Myocyte (in vitro differentiated cells): ENCODE data around the gene GINS2. TPM values are rescaled to one million over a fixed set of nuclear protein-coding genes. Genes with fewer than 3 reads are reported as not detected.

ENCODE experiments used
- DNase-seq: peaks from one replicate; pipeline ENCODE4 v3.0.0-alpha.2; 2012; ENCODE audit warnings: low read depth
- total RNA-seq: library from RNA; depleted of rRNA; stranded (reverse); fragments of >200 nt; gene quantifications from 2 replicates; pipeline ENCODE4 v1.2.3, GENCODE V29; 2014

GINS2 gene
- total RNA-seq, 1 donor from 2014 or later = 0.88 TPM

GRCh38 chr16:85641776-85642176 is 47.0 kb downstream of the GINS2 start:
- DNase-seq = peak; percentile 71

- DNase-seq = no peak
Measured at GRCh38 chr16:85641305-85641704, 47.4 kb downstream of the GINS2 start.

DNA sequence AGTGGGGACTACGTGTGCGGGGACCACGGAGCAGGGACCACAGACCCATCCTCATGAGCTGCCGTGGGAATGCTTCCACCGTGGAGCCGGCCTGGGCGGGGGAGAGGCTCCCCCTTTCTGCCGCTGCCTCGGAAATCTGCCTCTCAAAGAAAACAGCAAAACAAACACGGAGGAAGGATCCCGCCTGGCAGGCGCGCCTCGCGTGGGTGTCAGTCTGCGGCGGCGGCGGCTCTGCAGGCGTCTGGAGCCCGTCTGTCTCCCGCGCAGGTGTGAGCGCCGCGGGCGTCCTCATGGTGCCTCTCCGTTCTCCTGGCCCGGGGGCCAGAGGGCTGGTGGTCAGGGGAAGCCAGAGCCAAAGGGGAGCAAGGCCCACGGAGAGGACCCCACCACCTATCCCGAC is 48.2 kb downstream of the GINS2 start:
- DNase-seq = no peak

DNA sequence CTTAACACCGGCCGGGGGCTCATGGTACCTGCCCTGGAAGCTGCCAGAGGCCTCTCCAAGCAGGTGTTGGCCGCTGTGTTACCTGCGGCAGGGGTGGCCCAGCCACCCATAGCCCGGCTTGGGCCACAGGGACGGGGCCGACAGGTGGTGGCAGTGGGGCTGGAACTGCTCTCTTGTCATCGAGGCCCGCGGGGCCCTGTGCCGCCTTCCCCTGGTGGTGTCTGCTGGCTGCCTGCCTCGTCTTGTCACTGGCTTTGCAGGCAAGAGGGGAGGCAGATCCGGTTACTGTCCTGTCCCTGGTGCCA is 48.5 kb downstream of the GINS2 start:
- no peak for DNase-seq

- DNase-seq = peak; percentile 86
Measured at GRCh38 chr16:85639529-85640253, 49.1 kb downstream of the GINS2 start.

DNA sequence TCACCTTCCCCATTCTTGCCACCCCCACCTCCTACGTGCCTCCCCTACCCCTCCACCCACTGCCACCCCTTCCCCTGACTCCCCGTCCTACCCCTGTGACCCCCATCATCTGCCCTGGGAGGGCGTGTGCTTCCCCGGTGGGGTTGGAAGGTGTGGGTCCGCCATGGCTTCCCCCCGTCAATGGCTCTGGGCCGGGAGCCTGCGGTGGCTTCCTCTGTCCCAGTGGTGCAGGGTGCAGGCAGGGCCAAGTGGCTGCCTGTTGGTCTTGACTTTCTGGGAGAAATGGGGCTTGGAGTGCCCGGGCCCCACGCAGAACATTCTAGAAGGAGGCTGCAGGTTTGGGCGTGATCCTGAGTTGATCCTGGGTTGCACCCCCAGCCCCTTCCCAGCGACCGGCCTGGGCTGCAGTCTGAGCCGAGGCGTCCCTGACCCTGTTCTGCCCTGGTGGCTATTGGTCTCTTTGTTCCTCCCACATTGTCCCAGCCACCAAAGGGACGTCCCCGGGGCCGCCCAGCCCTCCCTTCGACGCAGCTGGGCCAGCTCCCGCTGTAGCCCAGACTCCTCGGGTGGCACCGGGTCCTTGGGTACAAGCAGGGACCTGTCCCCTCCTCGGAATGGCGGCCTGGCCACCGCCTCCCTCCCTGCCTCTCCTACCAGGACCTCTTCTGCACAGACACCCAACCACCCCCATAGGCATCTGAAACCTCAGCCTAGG is 49.9 kb downstream of the GINS2 start:
- no peak for DNase-seq

DNA sequence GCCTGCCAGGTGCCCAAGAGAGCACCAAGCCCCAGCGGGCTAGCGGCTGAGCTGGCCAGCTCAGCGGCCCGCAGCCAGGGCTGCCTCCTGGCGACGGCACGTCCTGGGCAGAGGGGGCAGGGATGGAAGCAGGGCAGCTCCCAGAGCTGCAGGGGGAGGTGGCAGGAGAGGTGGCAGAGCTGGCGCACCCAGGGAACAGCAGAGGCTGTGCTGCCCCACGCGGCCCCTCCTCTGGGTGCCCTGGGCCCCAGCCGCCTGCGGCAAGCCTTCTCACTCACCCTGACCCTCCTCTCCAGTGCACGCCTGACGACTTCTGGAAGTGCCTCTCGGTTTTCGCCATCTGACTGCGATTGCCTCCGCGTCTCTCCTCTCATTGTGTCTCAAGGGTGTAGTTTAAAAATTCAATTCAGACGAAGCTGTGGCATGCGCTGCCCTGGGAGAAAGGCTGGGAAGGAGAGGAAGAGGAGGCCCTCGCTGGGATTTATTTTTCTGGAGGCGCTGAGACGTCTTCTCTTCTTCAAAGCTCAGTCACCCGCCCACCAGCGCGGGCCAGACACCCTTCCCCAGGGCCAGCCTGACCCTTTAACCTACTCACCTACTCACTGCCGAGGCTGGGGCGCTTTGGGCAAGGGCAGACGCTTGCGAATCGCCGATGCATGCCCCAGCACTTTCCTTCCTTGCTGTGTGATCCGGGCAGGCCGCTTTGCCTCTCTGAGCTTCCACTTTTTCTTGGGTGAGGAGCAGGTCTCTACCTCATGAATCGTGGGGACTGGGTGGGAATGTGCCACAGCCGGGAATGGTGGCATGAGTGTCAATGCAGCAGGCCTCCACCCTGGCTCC is 50.7 kb downstream of the GINS2 start:
- no peak for DNase-seq

DNA sequence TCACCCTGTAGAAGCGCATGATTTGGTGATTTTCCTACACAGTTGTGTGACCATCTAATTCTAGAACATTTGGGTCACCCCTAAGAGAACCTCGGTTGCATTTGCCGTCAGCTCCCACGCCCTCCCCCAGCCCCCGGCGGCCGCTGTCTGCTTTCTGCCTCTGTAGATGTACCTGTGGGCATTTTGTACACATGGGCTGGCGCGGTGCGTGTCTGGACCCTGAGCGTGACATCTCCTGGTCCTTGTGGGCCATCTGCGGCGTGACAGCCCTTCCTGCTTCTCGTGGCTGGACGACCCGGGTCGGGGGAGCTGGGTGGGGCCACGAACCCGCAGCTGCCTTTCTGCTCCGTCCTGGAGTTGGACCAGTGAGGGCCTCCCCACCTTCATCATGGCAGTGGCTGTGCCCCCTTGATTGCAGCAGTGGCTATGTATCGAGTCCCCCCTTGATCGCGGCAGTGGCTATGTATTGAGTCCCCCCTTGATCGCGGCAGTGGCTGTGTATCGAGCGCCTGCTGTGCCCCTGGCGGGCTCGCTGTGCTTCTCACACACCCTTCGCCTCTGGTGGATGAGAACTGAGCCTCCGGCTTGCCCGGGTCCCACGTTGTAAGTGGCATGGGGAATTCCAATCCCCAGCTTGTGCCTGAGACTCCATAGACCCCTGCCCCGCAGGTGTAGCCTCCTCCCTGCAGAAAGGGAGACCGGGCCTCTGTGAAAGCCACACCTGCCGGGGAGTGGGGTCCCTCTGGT is 51.5 kb downstream of the GINS2 start:
- no peak for DNase-seq

DNA sequence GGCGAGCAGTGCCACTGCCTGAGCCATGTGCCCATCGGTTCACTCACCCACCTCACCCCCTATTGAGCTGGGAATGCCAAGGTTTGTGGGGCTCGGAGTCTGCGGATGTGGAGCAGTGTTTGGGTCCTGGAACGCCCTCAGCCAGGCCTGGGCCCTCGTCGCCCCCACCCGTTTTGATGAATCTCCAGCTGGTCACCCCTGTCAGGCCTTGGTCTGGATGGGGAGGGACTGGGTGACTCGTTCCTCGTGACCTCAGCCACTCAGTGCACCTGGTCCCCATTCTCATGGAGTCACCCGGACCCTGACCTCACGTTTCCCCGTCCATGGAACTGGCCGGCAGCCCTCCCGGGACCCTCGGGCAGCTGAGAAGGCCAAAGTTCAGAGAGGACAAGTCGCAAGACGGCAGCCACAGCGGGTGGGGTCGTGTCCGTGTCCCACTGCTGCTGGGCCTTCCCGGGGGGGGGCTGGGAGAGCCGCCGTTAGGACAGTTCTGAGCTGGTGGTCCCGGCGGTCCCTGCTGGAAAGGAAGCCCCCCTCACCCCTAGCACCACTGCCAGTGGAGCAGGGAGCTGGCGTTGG is 52.4 kb downstream of the GINS2 start:
- peak; percentile 71 for DNase-seq

GRCh38 chr16:85635545-85636140 is 53.1 kb downstream of the GINS2 start:
- peak; percentile 47 for DNase-seq

GRCh38 chr16:85634747-85635544 is 53.8 kb downstream of the GINS2 start:
- no peak for DNase-seq

DNA sequence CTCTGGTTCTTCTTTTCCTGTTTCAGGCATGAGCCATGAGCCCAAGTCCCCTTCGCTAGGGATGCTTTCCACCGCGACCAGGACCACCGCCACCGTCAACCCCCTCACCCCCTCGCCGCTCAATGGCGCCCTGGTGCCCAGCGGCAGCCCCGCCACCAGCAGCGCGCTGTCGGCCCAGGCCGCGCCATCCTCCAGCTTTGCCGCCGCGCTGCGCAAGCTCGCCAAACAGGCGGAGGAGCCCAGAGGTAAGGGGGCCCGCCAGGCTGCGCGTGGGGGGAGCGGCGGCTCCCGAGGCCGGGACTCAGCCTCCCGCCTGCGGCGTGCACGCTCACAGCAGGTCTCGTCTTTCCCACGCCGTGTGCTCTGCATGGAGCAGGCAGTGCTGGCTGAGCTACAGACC is 54.9 kb downstream of the GINS2 start:
- DNase-seq = no peak

DNA sequence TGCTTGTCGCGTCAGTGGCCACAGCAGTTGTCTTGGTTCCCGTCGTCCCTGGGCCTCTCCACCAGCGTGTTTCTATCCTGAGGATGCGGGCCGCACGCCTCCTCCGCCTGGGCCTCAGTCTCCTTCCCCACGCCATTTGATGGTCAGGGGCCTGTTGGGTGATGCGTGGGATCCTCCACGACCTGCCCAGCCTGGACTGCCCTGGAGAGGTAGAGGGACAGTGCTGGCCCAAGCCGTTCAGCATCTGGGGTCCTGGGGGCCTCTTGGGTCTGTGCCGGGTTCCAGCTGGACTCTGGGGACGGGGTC is 55.4 kb downstream of the GINS2 start:
- DNase-seq = no peak

DNA sequence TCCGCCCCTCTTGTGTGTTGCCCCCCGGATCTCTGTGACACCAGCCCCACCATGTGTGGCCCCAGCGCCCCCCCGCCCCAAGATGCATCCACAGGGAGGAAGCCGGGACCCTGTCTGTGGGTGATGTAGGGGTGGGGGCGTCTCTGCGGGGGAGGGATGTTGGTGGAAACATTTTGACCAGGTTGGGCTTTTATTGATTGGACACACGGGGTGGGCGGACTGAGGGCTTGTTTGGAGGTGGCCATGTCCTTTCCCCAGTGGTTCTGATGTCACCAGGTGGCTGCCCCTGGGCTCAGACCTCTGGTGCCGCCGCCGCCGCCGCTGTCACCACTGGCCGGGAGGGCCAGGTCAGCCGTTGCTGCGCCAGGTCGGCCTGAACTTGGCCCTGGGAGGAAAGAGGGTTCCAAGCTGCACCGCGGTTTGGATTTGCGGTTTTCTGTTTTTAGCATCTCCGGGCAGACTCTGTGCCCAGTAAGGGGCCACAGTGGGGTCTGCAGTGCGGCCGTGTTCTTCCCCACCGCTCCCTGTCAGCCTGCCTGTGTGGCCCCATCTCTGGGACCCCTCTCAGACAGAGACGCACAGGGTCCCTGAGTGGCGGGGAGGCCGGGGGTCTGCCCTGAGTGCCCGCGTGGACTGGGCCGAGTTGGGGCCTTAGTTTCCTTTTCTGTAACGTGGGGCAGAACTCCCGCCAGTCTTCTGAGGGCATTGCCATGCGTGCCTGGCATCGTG is 55.9 kb downstream of the GINS2 start:
- DNase-seq = no peak

- no peak for DNase-seq
Measured at GRCh38 chr16:85631802-85632393, 56.9 kb downstream of the GINS2 start.

DNA sequence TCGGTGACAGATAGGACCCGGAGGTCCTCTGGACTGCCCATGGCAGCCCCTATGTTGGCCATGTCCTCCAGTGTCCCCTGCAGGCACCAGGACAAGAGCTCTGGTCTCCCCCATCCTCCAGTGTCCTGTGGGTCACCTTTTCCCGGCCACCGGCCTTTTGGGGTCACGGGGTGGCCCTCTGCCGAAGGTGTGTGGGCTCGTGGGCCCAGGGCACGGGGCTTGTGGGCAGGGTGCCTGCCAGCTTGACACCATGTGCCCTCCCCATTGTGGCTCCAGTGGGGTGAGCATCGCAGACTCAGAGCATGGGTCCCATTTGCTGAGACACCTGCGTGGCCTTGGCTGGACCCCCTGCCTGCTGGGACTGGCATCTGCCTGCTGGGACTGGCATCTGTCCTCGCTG is 57.5 kb downstream of the GINS2 start:
- DNase-seq = no peak

- DNase-seq = no peak
Measured at GRCh38 chr16:85629853-85630252, 58.9 kb downstream of the GINS2 start.

DNA sequence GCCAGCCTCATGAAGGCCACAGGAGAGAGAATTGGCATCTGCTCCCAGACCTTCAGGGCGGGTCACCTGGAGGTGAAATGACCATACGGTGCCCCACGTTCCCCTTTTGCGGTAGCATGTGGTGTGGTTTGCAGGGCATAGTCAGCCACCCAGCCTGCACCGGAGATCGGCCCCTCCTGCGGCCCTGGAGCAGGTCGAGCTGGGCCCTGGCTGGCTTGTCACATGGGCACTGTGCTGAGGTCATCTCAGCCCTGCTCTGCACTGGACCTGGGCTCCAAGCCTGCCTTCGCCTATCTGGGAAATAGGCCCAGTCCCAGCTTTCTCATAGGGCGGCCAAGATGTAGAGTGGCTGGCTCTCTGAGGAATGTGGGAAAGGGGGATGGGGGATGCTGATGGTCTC is 59.4 kb downstream of the GINS2 start:
- DNase-seq = no peak

DNA sequence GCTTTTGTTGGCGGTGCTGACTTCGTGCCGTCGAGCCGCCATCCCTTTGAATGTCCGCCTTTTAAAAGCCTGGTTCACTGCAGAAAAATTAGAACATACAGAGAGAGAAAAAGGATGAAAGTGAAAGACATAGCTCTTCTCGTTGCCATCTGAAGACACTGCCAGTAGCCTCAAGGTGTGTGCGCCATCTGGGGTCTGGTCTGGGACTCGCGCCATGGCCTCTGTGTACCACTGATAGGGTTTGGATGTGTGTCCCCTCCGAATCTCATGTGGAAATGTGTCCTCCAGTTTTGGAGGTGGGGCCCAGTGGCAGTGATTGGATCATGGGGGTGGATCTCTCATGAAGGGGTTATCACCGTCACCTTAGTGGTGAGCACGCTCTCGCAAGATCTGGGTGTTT is 60.1 kb downstream of the GINS2 start:
- no peak for DNase-seq
